NCI-H1105 treated with DMSO at 0.1 percent for 48 hours (cell line): ENCODE data around the gene ICE2.

ENCODE experiments used
- DNase-seq: peaks from one replicate; lab custom pipeline; 2025; lab: John Stamatoyannopoulos, UW

ICE2 gene

GRCh38 chr15:60390231-60390630 lies 88.7 kb downstream of the ICE2 start:
- no peak for DNase-seq

- DNase-seq = no peak
Observed at GRCh38 chr15:60389261-60390077, 89.5 kb downstream of the ICE2 start.

GRCh38 chr15:60387321-60387720 lies 91.6 kb downstream of the ICE2 start:
- DNase-seq = no peak

- no peak for DNase-seq
Observed at GRCh38 chr15:60386615-60387014, 92.3 kb downstream of the ICE2 start.

- DNase-seq = no peak
Observed at GRCh38 chr15:60385620-60386552, 93.1 kb downstream of the ICE2 start.

GRCh38 chr15:60384526-60385126 lies 94.3 kb downstream of the ICE2 start:
- no peak for DNase-seq

- DNase-seq = no peak
Observed at GRCh38 chr15:60384053-60384452, 94.9 kb downstream of the ICE2 start.

GRCh38 chr15:60382773-60383674 lies 95.9 kb downstream of the ICE2 start:
- no peak for DNase-seq

- no peak for DNase-seq
Observed at GRCh38 chr15:60381148-60381788, 97.7 kb downstream of the ICE2 start.

- DNase-seq = no peak
Observed at GRCh38 chr15:60379525-60380274, 99.2 kb downstream of the ICE2 start.

GRCh38 chr15:60379185-60379524 lies 99.8 kb downstream of the ICE2 start:
- DNase-seq = no peak

GRCh38 chr15:60376677-60377095 lies 102.3 kb downstream of the ICE2 start:
- DNase-seq = no peak

- DNase-seq = peak; percentile 74
Observed at GRCh38 chr15:60375306-60375705, 103.6 kb downstream of the ICE2 start.

- peak; percentile 86 for DNase-seq
Observed at GRCh38 chr15:60374628-60375081, 104.3 kb downstream of the ICE2 start.

- DNase-seq = no peak
Observed at GRCh38 chr15:60374209-60374608, 104.7 kb downstream of the ICE2 start.

- DNase-seq = no peak
Observed at GRCh38 chr15:60373745-60374144, 105.2 kb downstream of the ICE2 start.

- no peak for DNase-seq
Observed at GRCh38 chr15:60373327-60373726, 105.6 kb downstream of the ICE2 start.

- DNase-seq = no peak
Observed at GRCh38 chr15:60372756-60373155, 106.2 kb downstream of the ICE2 start.

GRCh38 chr15:60372227-60372626 lies 106.7 kb downstream of the ICE2 start:
- DNase-seq = no peak
